Embryonic facial prominence (tissue), 1 donor: ENCODE data around the gene TUBA3E.
"Not testable (repeated sequence)": the region's sequence is repeated elsewhere in the genome, so short reads cannot be mapped to it uniquely, and the experiment has no call there.

Source experiments
- DNase-seq: peaks from one replicate; pipeline ENCODE4 v3.0.0-alpha.2; 2016; ENCODE audit errors: extremely low spot score

Gene TUBA3E

GRCh38 chr2:130191319-130191718, 6.9 kb downstream of the TUBA3E start:
- DNase-seq: not testable (repeated sequence)

- no peak for DNase-seq
Observed at GRCh38 chr2:130190237-130190636, 8.0 kb downstream of the TUBA3E start.

- not testable (repeated sequence) for DNase-seq
Observed at GRCh38 chr2:130188958-130189357, 9.3 kb downstream of the TUBA3E start.

- DNase-seq: not testable (repeated sequence)
Observed at GRCh38 chr2:130187859-130188792, 10.1 kb downstream of the TUBA3E start.

- no peak for DNase-seq
Observed at GRCh38 chr2:130187268-130187667, 11.0 kb downstream of the TUBA3E start.

- no peak for DNase-seq
Observed at GRCh38 chr2:130186391-130186790, 11.8 kb downstream of the TUBA3E start.

- no peak for DNase-seq
Observed at GRCh38 chr2:130185896-130186295, 12.3 kb downstream of the TUBA3E start.

- DNase-seq: no peak
Observed at GRCh38 chr2:130185436-130185835, 12.8 kb downstream of the TUBA3E start.

GRCh38 chr2:130183512-130184373, 14.5 kb downstream of the TUBA3E start:
- DNase-seq: no peak

- DNase-seq: not testable (repeated sequence)
Observed at GRCh38 chr2:130182826-130183511, 15.3 kb downstream of the TUBA3E start.

GRCh38 chr2:130181880-130182682, 16.2 kb downstream of the TUBA3E start, which contains the start of gene MZT2B:
Gene MZT2B, plus strand, starts transcription at chr2:130182262. Its CDS starts 21 bp downstream, at chr2:130182283.
- peak; percentile 28 for DNase-seq

GRCh38 chr2:130181325-130181879, 16.8 kb downstream of the TUBA3E start, which contains the start of gene SMPD4:
Gene SMPD4, minus strand, starts transcription at chr2:130181602. Its CDS starts 5,010 bp downstream, at chr2:130176592.
- DNase-seq: peak; percentile 94

- not testable (repeated sequence) for DNase-seq
Observed at GRCh38 chr2:130180404-130181324, 17.6 kb downstream of the TUBA3E start.

- DNase-seq: not testable (repeated sequence)
Observed at GRCh38 chr2:130174866-130175265, 23.4 kb downstream of the TUBA3E start.

GRCh38 chr2:130169896-130170295, 28.3 kb downstream of the TUBA3E start:
- no peak for DNase-seq

- not testable (repeated sequence) for DNase-seq
Observed at GRCh38 chr2:130169163-130169562, 29.1 kb downstream of the TUBA3E start.

GRCh38 chr2:130166611-130167010, 31.6 kb downstream of the TUBA3E start:
- DNase-seq: not testable (repeated sequence)

GRCh38 chr2:130165293-130166016, 32.8 kb downstream of the TUBA3E start:
- no peak for DNase-seq

GRCh38 chr2:130162968-130163367, 35.3 kb downstream of the TUBA3E start:
- no peak for DNase-seq
